ENCODE measurements around the gene PIAS1.

GRCh38 chr15:68042156-68042854 lies 11.8 kb upstream of the PIAS1 start:
- TF ChIP-seq CTCF (IDR thresholded peaks at IDR 0.05): no peak
- no peak for TF ChIP-seq POLR2A (IDR thresholded peaks at IDR 0.05)
